PFSK-1 (cell line): ENCODE results near the gene EGFL6.

ENCODE experiments used
- FOXP2 ChIP-seq: optimal IDR thresholded peaks from 2 replicates; pipeline ENCODE3; 2011; ENCODE audit warnings: borderline replicate concordance, control low read depth, inconsistent platforms; ENCODE audit not compliant: insufficient read depth; ENCODE audit errors: extremely low read length, extremely low read depth
- POLR2AphosphoS5 ChIP-seq: IDR thresholded peaks from 2 replicates; pipeline ENCODE4 v1.6.1; 2012; ENCODE audit warnings: low read depth, mild to moderate bottlenecking, control low read depth, low read length, moderate library complexity
- REST ChIP-seq, 2 experiments: IDR thresholded peaks; 2 replicates each; pipeline versions ENCODE4 v1.6.1 to v1.8.0; 2011 to 2012; ENCODE audit warnings: low read depth in 2 of 2, low read length in 2 of 2, control low read depth in 1 of 2, inconsistent platforms in 1 of 2, mild to moderate bottlenecking in 1 of 2, moderate library complexity in 1 of 2; ENCODE audit not compliant: insufficient read depth in 1 of 2
- SIN3A ChIP-seq: IDR thresholded peaks from 2 replicates; pipeline ENCODE4 v1.6.1; 2012; ENCODE audit warnings: mild to moderate bottlenecking, low read length, moderate library complexity, borderline replicate concordance; ENCODE audit not compliant: insufficient read depth
- TAF1 ChIP-seq: IDR thresholded peaks from 2 replicates; pipeline ENCODE4 v1.6.1; 2012; ENCODE audit warnings: low read length, control low read depth, borderline replicate concordance; ENCODE audit not compliant: insufficient read depth

EGFL6 gene

GRCh38 chrX:13552892-13553291 lies 16.5 kb upstream of the EGFL6 start:
- TF ChIP-seq TAF1: no peak
- no peak for TF ChIP-seq REST (IDR thresholded peaks at IDR 0.05; ENCODE audit: insufficient read depth in 1 of 2, low read depth in 2 of 2, low read length in 2 of 2)
- no peak for TF ChIP-seq FOXP2

- TF ChIP-seq POLR2AphosphoS5: no peak
- no peak for TF ChIP-seq REST (IDR thresholded peaks at IDR 0.05; ENCODE audit: insufficient read depth in 1 of 2, low read depth in 2 of 2, low read length in 2 of 2)
- no peak for TF ChIP-seq FOXP2
- no peak for TF ChIP-seq TAF1
- no peak for TF ChIP-seq SIN3A
These were observed 3.9 kb upstream of the EGFL6 start for GRCh38 chrX:13565511-13565910.

- TF ChIP-seq POLR2AphosphoS5 (no peak), REST (IDR thresholded peaks at IDR 0.05; ENCODE audit: insufficient read depth in 1 of 2, low read depth in 2 of 2, low read length in 2 of 2) (no peak), FOXP2 (no peak), TAF1 (no peak), SIN3A (no peak)
These were observed 832 bp downstream of the EGFL6 start for GRCh38 chrX:13570261-13570605.

- TF ChIP-seq SIN3A (no peak), TAF1 (no peak), POLR2AphosphoS5 (no peak), FOXP2 (no peak), REST (IDR thresholded peaks at IDR 0.05; ENCODE audit: insufficient read depth in 1 of 2, low read depth in 2 of 2, low read length in 2 of 2) (no peak)
These were observed 1.7 kb downstream of the EGFL6 start for GRCh38 chrX:13571136-13571535.

- TF ChIP-seq SIN3A (no peak), TAF1 (no peak), FOXP2 (no peak)
These were observed 5.2 kb downstream of the EGFL6 start for GRCh38 chrX:13574600-13574999.

GRCh38 chrX:13579661-13580060 lies 10.3 kb downstream of the EGFL6 start:
- no peak for TF ChIP-seq REST (IDR thresholded peaks at IDR 0.05; ENCODE audit: insufficient read depth in 1 of 2, low read depth in 2 of 2, low read length in 2 of 2)
- no peak for TF ChIP-seq POLR2AphosphoS5
- no peak for TF ChIP-seq TAF1
- TF ChIP-seq FOXP2: no peak
- TF ChIP-seq SIN3A: no peak
